H1 (cell line): ENCODE results near the gene UCHL1. TPM values are rescaled to one million over a fixed set of nuclear protein-coding genes. Genes with fewer than 3 reads are reported as not detected.

ENCODE experiments used
- BRCA1 ChIP-seq: IDR thresholded peaks from 2 replicates; pipeline ENCODE4 v1.6.1; 2012; ENCODE audit warnings: low read depth, low read length, improper control_type of control experiment
- CBX8 ChIP-seq: fragments of 300-800, 300-1000 bp; sonication (generic); IDR thresholded peaks from 2 replicates; pipeline ENCODE4 v1.7.1; 2016; ENCODE audit warnings: low read depth, low read length, borderline replicate concordance
- HDAC6 ChIP-seq: IDR thresholded peaks from one replicate; pipeline ENCODE4 v1.7.1; 2012; ENCODE audit warnings: low read depth, mild to moderate bottlenecking, inconsistent platforms, low read length, moderate library complexity
- NANOG ChIP-seq: IDR thresholded peaks from 2 replicates; pipeline ENCODE4 v1.6.1; 2011; ENCODE audit warnings: low read length, low read depth, mild to moderate bottlenecking, inconsistent platforms; ENCODE audit not compliant: insufficient read depth, poor library complexity, severe bottlenecking
- RBBP5 ChIP-seq: IDR thresholded peaks from 2 replicates; pipeline ENCODE4 v1.7.1; 2012; ENCODE audit warnings: low read depth, mild to moderate bottlenecking, inconsistent platforms, low read length, moderate library complexity, borderline replicate concordance
- SAP30 ChIP-seq: fragments of 300-600 bp; sonication (generic); IDR thresholded peaks from 2 replicates; pipeline ENCODE4 v1.7.1; 2012; ENCODE audit warnings: low read length, moderate library complexity, mild to moderate bottlenecking, inconsistent platforms; ENCODE audit not compliant: insufficient read depth, insufficient replicate concordance
- SRF ChIP-seq: IDR thresholded peaks from 2 replicates; pipeline ENCODE4 v1.6.1; 2011; ENCODE audit warnings: mild to moderate bottlenecking, low read depth, low read length, moderate library complexity
- TAF7 ChIP-seq: optimal IDR thresholded peaks from 2 replicates; pipeline ENCODE3; 2011; ENCODE audit warnings: low read depth, mild to moderate bottlenecking, inconsistent platforms, low read length, moderate library complexity, borderline replicate concordance
- YY1 ChIP-seq: IDR thresholded peaks from 2 replicates; pipeline ENCODE4 v1.6.1; 2011; ENCODE audit warnings: low read depth, mild to moderate bottlenecking, low read length
- polyA plus RNA-seq, 7 experiments: library from polyadenylated mRNA; depleted of rRNA in 3 of 7; stranded (reverse) in 5 of 7; unstranded in 2 of 7; fragments of >200 nt in 5 of 7; fragments of 200-250 nt in 2 of 7; gene quantifications; 1 replicate in 5 of 7; 2 replicates in 1 of 7; 4 replicates in 1 of 7; pipeline versions ENCODE4 v1.2.1 to v1.2.3, GENCODE V29; 2011 to 2013; ENCODE audit warnings: missing spikeins in 2 of 7, mixed read lengths in 2 of 7
- total RNA-seq: library from RNA; stranded (reverse); fragmentation: NEBNext Ultra II Directional; extraction: Animal tissue kit (Norgen Biotek cat#: 25700); gene quantifications from 2 replicates; pipeline ENCODE4 v1.2.1, GENCODE V29; 2021
- TF ChIP-seq, protein P1 (sequence below): IDR thresholded peaks from 2 replicates; pipeline ENCODE4 v1.6.1; 2011; ENCODE audit warnings: low read length, improper control_type of control experiment
- TF ChIP-seq, protein P2 (sequence below): IDR thresholded peaks from 2 replicates; pipeline ENCODE4 v1.6.1; 2012; ENCODE audit warnings: low read length, inconsistent platforms

UCHL1 gene
- total and polyA plus RNA-seq, 2 of the 8 experiments (the other 6 are each of a cell fraction or from before 2014, with no cell fraction given) = 781 to 1,717 TPM

- TF ChIP-seq RBBP5 = peak; percentile 74; the same call in 1 of the 2 replicates
- TF ChIP-seq YY1 = 0 out of 2 replicates have a peak, but pooled peaks have one; percentile 14
- no peak for TF ChIP-seq CBX8
- no peak for TF ChIP-seq SAP30
- TF ChIP-seq SRF = no peak
- TF ChIP-seq, protein P1, sequence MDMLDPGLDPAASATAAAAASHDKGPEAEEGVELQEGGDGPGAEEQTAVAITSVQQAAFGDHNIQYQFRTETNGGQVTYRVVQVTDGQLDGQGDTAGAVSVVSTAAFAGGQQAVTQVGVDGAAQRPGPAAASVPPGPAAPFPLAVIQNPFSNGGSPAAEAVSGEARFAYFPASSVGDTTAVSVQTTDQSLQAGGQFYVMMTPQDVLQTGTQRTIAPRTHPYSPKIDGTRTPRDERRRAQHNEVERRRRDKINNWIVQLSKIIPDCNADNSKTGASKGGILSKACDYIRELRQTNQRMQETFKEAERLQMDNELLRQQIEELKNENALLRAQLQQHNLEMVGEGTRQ = no peak
- TF ChIP-seq BRCA1 = 0 out of 2 replicates have a peak, but pooled peaks have one; percentile 14
- no peak for TF ChIP-seq NANOG
- TF ChIP-seq, protein P2, sequence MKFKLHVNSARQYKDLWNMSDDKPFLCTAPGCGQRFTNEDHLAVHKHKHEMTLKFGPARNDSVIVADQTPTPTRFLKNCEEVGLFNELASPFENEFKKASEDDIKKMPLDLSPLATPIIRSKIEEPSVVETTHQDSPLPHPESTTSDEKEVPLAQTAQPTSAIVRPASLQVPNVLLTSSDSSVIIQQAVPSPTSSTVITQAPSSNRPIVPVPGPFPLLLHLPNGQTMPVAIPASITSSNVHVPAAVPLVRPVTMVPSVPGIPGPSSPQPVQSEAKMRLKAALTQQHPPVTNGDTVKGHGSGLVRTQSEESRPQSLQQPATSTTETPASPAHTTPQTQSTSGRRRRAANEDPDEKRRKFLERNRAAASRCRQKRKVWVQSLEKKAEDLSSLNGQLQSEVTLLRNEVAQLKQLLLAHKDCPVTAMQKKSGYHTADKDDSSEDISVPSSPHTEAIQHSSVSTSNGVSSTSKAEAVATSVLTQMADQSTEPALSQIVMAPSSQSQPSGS = no peak
- no peak for TF ChIP-seq HDAC6
- peak; percentile 79 for TF ChIP-seq TAF7
These were observed 42.4 kb upstream of the UCHL1 start, which contains the start of gene APBB2 (continued) for GRCh38 chr4:41214136-41214824.
